OCI-M1 (cell line): ENCODE data around the gene PPP1R9B.

Experiments
- DNase-seq: peaks from one replicate; lab custom pipeline; 2025; lab: John Stamatoyannopoulos, UW

Gene PPP1R9B, protein sequence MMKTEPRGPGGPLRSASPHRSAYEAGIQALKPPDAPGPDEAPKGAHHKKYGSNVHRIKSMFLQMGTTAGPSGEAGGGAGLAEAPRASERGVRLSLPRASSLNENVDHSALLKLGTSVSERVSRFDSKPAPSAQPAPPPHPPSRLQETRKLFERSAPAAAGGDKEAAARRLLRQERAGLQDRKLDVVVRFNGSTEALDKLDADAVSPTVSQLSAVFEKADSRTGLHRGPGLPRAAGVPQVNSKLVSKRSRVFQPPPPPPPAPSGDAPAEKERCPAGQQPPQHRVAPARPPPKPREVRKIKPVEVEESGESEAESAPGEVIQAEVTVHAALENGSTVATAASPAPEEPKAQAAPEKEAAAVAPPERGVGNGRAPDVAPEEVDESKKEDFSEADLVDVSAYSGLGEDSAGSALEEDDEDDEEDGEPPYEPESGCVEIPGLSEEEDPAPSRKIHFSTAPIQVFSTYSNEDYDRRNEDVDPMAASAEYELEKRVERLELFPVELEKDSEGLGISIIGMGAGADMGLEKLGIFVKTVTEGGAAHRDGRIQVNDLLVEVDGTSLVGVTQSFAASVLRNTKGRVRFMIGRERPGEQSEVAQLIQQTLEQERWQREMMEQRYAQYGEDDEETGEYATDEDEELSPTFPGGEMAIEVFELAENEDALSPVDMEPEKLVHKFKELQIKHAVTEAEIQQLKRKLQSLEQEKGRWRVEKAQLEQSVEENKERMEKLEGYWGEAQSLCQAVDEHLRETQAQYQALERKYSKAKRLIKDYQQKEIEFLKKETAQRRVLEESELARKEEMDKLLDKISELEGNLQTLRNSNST

DNA sequence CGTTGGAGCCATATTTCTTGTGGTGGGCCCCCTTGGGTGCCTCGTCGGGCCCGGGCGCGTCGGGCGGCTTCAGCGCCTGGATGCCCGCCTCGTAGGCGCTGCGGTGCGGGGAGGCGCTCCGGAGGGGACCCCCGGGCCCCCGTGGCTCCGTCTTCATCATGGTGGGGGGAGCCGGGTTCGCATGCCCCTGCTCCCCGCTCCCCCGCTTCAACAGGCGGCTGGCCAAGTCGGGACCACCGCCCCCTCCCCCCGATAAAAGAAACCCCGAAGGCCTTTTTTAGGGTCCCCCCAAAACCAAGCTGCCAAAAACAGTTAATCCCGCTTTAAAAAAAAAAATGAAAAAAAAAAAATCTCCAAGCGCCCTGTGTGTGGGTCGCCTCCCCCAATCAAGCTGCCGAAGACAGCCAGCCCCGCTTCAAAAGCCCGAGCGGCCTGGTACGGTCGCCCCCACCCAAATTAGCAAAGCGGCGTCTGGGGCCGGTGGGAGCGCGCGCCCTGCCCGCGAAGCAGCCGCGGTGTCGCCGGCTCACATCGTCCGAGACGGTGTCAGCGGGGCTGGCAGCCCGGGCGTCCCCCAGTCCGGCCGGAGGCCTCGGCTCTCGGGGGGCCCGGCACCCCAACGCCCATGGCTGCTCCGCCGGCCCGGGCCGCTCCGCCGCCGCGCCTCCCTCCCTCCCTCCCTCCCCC lies at the start of gene PPP1R9B:
PPP1R9B (minus strand) TSS at position 324 of the 687 bp plus-strand sequence; CDS start at position 160, 164 bp downstream.
- DNase-seq, result no peak

DNA sequence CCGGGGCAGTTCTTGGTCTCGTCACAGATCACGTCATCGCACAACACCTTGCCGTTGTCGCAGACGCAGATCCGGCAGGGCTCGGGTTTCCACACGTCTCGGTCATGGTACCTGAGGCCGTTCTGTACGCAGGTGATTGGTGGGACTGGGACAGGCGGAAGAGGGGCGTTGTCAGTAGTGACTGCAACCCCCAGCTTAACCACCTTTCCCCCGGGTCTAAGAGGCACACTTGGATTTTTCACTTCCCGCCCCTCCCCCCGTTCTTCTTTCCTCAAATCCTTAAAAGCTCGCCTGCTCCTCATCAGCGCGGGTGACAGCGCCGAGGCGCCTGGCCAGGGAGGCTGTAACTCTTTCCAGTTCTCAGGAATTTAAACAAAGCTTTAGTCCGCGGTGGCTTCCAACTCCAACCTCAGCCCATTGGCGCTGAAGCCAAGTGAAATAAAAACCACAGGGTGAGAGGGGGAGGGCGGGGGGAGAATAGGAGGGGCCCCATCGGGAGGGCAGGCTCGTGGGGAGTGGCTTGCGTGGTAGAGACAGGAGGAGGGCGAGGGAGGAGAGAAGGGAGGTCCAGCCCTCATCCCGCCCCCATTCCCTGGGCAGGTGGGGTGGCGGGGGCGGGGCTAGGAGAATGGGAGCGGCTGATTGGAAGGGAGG lies 49.5 kb upstream of the PPP1R9B start:
- peak; percentile 62 for DNase-seq

DNA sequence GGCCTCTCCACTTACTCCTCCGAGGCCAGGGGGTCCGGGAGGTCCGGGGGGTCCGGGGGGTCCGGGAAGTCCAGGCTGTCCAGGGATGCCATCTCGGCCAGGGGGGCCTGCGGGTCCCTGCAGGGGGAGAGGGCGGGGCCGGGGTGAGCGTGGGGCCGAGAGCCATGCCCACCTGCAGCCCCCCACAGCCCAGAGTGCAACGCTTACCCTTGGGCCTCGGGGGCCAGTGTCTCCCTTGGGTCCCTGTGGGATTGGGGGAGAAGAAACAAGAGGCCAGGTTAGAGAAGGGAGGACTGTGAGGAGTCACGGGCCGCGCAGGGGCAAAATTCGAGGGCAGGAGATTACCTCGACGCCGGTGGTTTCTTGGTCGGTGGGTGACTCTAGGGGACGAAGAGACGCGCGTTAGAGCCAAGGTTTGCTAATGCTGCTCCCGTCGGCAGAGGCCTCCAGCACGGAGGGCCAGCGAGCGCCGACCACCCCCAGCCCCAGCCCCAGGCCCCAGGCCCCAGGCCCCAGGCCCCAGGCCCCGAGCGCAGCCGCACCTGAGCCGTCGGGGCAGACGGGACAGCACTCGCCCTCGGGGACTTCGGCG lies 48.8 kb upstream of the PPP1R9B start:
- DNase-seq, result no peak

DNA sequence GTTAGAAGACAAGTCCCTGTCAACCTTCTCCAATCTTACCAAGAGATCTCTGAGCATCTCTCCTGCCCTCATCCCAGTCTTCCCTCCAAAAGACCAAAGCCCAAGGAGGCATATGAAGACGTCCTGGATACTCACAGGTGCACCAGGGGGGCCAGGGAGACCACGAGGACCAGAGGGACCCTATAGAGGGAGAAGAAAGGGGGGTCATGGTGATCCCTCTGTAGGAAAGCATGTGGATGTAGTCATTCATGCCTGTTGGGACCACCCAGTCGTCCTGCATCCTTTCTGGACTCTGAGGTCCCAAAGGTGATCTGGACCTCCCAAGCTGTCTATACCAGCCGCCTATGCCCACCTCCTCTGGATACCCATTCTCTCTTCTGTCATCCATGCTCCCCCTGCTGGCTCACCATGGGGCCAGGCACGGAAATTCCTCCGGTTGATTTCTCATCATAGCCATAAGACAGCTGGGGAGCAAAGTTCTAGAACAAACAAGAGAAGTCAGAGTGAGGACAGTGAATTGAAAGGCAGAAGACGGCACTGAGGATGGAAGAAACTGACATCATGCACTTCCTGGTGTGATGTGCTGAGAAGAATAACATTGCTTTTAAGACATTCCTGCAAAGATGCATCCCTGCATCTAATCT lies 47.7 kb upstream of the PPP1R9B start:
- peak; percentile 76 for DNase-seq

DNA sequence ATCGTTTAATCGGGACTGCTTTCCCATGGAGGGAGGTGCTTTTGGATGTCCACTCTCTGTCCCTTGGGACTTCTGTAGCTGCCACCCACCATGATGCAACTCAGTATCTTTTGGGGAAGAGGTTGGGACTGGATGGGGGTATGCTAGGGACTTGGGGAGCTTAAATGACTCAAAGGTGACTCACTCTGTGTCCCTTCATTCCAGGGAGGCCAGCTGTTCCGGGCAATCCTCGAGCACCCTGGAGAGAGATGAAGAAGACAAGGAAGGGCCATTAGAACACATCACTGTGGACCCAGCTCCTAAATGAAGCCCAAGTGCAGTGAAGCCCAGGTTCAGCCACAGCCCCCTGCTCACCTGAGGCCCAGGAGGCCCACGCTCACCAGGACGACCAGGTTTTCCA lies 46.3 kb upstream of the PPP1R9B start:
- no peak for DNase-seq

DNA sequence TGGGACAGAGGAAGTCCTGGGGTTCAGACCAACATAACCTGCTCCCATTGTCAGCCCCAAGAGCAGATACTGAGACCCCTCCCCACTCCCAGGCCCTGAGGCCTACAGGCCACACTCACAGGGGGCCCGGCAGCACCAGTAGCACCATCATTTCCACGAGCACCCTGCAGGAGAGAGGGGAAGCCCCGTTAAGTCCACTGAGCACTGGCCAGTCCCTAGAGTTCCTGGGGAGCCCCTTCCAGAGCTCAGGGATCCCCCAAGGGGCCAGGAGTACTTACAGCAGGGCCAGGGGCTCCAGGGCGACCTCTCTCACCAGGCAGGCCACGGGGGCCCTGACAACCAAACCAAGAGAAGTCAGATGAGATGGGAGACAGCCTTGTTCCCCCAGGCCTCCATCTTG lies 45.6 kb upstream of the PPP1R9B start:
- no peak for DNase-seq

DNA sequence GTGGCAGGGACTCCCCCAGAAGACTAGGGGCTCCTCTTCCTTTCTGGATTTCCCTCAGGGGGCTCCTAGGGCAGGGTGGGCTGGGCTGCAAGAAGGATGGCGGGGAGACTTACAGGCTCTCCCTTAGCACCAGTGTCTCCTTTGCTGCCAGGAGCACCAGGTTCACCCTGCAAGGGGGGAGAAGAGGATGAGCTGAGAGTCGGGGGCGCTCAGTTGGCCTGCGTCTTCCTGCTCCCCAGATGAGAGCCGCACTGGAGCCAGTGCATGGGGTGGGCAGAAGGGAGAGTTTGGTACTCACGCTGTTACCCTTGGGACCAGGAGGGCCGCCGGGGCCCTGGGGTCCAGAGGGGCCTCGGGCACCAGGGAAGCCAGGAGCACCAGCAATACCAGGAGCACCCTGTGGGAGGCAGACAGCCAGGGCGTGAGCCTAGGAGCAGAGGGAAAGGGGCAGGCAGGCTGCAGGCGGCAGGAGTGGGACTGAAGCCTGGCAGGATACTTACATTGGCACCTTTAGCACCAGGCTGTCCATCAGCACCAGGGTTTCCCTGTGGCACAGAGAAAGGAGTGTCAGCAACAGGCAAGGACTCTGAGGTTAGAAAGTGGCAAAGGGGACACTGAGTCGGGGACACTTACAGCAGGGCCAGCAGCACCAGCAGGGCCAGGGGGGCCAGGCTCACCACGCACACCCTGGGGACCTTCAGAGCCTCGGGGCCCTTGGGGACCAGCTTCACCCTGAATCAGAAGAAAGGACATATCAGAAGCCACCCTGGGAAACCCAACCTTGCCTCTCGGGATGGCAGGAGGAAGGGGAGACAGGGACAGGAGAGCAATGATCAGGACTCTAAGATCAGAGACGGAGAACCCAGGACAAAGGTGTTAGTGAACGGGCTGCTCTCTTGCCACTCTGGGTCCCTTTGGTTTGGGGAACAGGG lies 44.7 kb upstream of the PPP1R9B start:
- no peak for DNase-seq

DNA sequence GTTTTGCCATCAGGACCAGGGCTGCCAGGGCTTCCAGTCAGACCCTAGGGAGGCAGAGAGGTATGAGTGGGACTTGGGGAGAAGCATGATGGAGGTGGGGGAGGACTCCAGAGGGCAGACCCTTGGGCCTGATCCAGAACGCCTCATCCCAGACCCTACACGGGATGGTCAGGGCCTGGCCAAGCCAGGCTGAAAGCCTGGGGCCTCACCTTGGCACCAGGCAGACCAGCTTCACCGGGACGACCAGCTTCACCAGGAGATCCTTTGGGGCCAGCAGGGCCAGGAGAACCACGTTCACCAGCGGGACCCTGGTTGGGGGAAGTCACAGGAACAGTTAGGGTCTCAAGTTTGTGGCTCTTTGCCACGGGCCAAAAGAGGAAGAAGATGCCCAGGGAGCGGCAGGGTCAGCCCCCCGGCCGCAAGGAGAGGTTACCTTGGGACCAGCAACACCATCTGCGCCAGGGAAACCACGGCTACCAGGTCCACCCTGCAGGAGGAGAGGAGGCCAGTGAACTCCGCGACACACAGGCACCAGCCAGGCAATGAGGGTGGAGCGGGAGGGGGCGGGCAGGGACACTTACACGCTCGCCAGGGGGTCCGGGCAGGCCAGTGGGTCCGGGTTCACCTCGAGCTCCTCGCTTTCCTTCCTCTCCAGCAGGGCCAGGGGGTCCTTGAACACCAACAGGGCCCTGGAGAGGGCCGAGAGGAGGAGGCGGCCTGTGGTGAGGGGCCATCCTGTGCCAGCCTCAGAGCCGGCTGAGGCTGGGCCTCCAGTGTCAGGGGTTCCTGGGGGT lies 43.9 kb upstream of the PPP1R9B start:
- DNase-seq, result no peak

DNA sequence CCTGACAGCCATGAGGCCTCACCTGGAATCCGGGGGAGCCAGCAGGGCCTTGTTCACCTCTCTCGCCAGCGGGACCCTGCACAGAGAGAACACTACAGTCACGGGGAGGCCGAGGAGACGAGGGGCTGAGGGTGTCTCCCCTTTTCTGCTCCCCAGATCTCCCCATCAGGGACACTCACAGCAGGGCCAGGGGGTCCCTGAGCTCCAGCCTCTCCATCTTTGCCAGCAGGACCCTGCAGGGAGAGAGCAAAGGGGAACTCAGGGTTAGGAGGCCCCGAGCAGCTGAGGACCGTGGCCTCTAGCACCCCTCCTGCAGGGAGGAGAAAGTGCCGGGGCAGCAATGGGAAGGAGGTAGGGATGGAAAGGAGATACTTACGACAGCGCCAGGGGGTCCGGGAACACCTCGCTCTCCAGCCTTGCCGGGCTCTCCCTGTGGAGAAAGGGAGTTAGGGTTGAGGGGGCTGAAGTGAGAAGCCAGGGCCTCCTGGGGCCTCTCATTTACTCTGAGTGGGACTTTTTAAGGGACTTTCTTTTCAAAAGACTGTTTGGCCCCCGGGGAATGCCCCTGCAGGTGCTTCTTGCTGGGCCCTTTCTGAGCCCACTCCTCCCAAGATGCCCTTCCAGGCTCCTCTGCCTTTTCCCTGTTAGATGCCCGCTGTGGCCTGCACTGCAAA lies 42.3 kb upstream of the PPP1R9B start:
- no peak for DNase-seq

DNA sequence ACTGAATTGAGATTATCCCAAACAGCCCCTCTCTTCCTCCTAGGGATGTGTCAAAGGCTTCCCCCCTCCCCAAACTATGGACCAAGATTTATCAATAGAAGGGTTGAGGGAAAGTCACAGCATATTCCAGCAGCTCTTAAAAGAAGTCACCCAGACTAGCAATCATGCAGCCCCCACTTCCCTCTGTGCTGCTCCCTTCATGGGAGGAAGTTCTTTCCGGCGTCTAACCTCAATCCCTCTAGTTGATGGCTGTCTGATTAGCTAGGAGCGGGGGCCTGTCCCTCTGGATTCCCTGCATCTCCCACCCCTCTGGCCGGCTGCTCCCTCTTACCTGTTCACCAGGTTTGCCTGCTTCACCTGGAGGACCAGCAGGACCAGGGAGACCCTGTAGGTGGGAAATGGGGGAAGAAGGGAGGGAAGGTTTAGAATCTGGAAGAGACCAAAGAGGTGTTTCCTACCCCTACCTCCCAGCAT lies 41.7 kb upstream of the PPP1R9B start:
- DNase-seq, result no peak

DNA sequence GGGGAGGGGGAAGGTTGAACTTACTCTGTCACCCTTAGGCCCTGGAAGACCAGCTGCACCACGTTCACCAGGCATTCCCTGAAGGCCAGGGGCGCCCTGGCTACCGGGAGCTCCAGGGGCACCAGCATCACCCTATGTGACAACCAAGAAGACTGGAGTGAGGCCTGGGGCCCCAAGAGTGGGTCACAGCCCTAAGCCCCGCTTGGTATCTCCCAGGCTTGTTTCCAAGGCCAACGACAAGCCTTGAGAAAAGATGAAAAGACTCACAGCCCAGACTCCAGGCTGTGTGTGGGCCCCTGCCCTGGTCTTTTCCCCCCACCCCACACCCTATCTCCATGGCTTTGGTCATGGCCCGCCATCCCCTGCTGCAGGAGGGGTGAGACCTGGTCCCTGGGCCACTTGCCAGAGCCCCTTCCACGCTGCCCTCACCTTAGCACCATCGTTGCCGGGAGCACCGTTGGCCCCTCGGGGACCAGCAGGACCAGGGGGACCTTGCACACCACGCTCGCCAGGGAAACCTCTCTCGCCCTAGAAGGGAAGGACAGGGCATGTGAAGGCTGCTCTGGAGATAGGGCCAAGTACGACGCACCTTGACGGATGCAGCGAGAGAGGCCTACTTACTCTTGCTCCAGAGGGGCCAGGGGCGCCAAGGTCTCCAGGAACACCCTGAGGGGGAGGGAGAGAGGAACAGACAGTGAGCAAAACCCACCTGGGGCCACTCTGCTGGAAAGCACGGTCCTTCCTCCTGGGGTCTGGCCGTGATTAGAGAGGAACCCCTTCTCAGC lies 41.1 kb upstream of the PPP1R9B start:
- DNase-seq, result no peak

DNA sequence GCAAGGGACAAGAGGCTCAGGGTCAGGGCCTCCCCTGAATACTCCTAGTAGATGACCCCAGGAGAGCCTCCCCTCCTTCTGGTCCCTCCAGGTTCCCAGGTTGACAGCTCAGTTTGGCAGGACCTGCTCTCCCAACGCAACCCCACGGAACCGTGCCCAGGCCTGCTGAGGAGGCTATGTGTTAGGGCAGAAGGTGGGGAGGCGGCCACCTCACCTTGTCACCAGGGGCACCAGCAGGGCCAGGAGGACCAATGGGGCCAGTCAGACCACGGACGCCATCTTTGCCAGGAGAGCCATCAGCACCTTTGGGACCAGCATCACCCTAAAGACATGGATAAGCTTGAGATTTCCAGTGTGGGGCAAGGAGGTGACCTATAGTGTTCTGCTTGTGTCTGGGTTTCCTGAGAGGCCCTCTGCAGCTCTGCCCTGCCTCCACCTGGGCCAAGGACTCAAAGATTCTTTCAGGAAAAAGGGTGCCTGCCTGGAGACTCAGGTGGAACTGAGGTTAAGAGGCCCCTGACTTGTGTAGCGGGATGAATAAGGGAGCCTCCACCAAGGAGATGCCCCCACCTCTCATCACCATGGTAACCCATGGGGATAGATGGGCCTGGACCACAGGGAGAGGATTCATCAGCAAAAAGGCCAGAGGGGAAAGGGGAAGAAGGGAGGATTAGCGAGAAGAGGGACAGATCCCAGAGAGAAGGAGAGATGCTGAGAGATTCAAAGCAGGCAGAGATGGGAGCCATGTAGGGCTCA lies 40.3 kb upstream of the PPP1R9B start:
- DNase-seq, result no peak

DNA sequence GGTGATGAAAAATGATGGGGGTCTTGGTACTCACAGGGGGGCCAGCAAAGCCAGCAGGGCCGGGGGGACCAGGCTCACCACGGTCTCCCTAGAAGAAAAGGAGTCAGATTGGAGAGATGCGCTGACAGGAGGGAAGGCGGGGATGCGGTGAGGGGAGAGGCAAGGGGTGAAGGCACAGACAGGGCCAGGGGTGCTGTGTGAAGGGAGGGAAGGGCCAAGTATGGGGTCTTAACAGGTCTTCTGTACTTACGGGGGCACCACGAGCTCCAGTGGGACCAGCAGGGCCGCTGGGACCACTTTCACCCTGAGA lies 39.8 kb upstream of the PPP1R9B start:
- no peak for DNase-seq

DNA sequence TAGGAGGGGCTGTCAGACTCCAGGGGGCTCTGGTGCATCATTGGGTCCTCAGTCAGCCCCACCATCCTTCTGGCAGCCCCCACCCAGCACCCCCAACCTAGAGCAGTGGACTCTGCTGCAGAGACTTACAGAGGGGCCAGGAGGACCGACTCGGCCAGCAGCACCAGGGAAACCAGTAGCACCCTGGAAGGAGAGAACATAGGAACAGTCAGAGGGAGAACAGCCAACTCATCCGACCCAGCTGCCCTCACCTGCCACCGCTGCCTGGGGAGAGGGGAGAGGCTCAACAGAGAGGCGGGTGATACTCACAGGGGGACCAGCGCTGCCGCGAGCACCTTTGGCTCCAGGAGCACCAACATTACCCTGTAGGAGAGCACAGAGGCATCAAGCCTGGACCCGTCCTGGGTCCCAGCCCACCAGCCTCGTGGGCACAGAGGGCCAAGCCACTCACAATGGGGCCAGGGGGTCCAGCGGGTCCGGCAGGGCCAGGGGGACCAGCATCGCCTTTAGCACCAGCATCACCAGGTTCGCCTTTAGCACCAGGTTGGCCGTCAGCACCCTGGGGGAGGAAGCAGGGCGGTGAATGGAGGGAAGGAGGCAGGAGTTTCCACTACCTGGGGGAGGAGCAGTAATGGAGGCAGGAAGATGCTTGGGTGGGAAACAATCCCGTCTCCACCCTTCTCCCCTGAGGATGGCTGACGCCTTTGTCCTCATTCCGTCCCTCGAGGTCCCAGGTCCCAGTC lies 39.2 kb upstream of the PPP1R9B start:
- no peak for DNase-seq

DNA sequence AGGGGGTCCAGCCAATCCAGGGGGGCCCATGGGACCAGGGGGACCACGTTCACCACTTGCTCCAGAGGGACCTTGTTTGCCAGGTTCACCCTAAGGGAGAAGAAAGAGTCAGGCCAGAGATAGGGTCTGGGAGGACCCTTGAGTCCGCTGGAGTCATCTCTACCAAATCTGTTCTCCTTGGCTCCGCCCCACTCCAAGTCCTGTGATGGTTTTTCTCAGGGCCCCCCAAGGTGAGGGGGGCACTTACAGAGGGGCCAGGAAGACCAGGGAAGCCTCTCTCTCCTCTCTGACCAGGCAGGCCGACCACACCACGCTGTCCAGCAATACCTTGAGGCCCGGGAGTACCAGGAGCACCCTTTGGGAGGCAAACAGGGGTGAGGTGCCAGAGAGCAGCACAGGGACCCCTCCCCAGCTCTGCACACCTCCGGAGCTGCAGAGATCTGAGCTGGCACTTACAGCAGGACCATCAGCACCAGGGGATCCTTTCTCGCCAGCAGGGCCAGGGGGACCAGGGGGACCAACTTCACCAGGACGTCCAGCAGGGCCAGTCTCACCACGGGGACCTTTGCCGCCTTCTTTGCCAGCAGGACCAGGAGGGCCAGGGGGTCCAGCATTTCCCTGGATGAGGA lies 38.6 kb upstream of the PPP1R9B start:
- no peak for DNase-seq

DNA sequence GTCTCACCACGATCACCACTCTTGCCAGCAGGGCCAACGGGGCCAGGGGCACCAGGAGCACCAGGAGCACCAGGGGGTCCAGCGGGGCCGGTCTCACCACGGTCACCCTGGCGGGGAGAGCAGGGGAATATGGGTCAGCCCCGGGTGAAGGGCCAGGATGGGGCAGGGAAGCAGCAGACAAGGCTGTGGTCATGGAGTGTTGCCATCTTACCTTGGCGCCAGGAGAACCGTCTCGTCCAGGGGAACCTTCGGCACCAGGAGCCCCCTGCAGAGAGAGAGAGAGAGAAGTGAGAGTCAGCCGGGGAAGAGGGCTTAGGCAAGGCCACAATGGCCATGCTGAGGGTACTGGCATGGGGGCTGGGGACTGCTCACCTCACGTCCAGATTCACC lies 38.0 kb upstream of the PPP1R9B start:
- no peak for DNase-seq
